Effector CD8-positive, alpha-beta T cell (primary cell): Measurements from ENCODE around the gene CAND1.
A peak's percentile ranks its signal among the peaks of the same experiment; 100 is the strongest.

Source experiments
- DNase-seq: peaks from one replicate; lab custom pipeline; 2025; lab: John Stamatoyannopoulos, UW
- total RNA-seq, 4 experiments: gene quantifications; one replicate each; lab custom pipeline; 2026; lab: John Stamatoyannopoulos, UW

The CAND1 gene
- total RNA-seq: 212 to 240 (median 225) reads per million in 4 experiments

- peak; percentile 95 for DNase-seq
Observed at GRCh38 chr12:67268896-67269632, at the start of gene CAND1. Gene CAND1 (plus strand): TSS chr12:67269358. CDS start chr12:67269718, 360 bp downstream.

GRCh38 chr12:67220065-67220464 lies 49.1 kb upstream of the CAND1 start:
- DNase-seq: no peak

- DNase-seq: no peak
Observed at GRCh38 chr12:67222302-67222701, 46.9 kb upstream of the CAND1 start.

- no peak for DNase-seq
Observed at GRCh38 chr12:67223225-67223624, 45.9 kb upstream of the CAND1 start.

- no peak for DNase-seq
Observed at GRCh38 chr12:67237231-67237630, 31.9 kb upstream of the CAND1 start.

- no peak for DNase-seq
Observed at GRCh38 chr12:67239061-67239460, 30.1 kb upstream of the CAND1 start.

GRCh38 chr12:67241482-67241881 lies 27.7 kb upstream of the CAND1 start:
- DNase-seq: no peak

GRCh38 chr12:67243260-67243659 lies 25.9 kb upstream of the CAND1 start:
- DNase-seq: no peak

- DNase-seq: no peak
Observed at GRCh38 chr12:67245571-67245970, 23.6 kb upstream of the CAND1 start.

GRCh38 chr12:67251012-67251411 lies 18.1 kb upstream of the CAND1 start:
- DNase-seq: no peak

- no peak for DNase-seq
Observed at GRCh38 chr12:67254372-67255026, 14.7 kb upstream of the CAND1 start.

- DNase-seq: no peak
Observed at GRCh38 chr12:67256649-67257048, 12.5 kb upstream of the CAND1 start.

- no peak for DNase-seq
Observed at GRCh38 chr12:67263471-67263870, 5.7 kb upstream of the CAND1 start.

GRCh38 chr12:67268335-67268895 lies 743 bp upstream of the CAND1 start:
- peak; percentile 78 for DNase-seq

- DNase-seq: peak; percentile 39
Observed at GRCh38 chr12:67269633-67270573, 745 bp downstream of the CAND1 start.

GRCh38 chr12:67270622-67271021 lies 1.5 kb downstream of the CAND1 start:
- no peak for DNase-seq

GRCh38 chr12:67271976-67272375 lies 2.8 kb downstream of the CAND1 start:
- no peak for DNase-seq

GRCh38 chr12:67274186-67274585 lies 5.0 kb downstream of the CAND1 start:
- DNase-seq: no peak

- DNase-seq: no peak
Observed at GRCh38 chr12:67275380-67275913, 6.3 kb downstream of the CAND1 start.

GRCh38 chr12:67276421-67276820 lies 7.3 kb downstream of the CAND1 start:
- no peak for DNase-seq

- no peak for DNase-seq
Observed at GRCh38 chr12:67279637-67280036, 10.5 kb downstream of the CAND1 start.

- DNase-seq: no peak
Observed at GRCh38 chr12:67280088-67280487, 10.9 kb downstream of the CAND1 start.
